Activated T-helper 1 cell treated with anti-CD3 and anti-CD28 coated beads, Interleukin-12 subunit alpha, Interleukin-12 subunit beta, Interleukin-2, Interleukin-4 antibody, amounts not matched to agents 30 ng/mL and 10 ng/mL and 1 ng/mL, durations not matched to agents 14 hours and 24 hours and 36 hours (primary cell): ENCODE results near the gene GPRIN2. TPM values are rescaled to one million over a fixed set of nuclear protein-coding genes. Genes with fewer than 3 reads are reported as not detected.
"Not testable (repeated sequence)": the region's sequence is repeated elsewhere in the genome, so short reads cannot be mapped to it uniquely, and the experiment has no call there.

ENCODE experiments used
- DNase-seq: peaks from one replicate; pipeline ENCODE4 v3.0.0; 2021; ENCODE audit warnings: low spot score
- H3K27ac Mint-ChIP-seq: one replicate; pipeline ENCODE4 v1.8.0; 2021; ENCODE audit warnings: mild to moderate bottlenecking, mixed read lengths
- H3K27me3 Mint-ChIP-seq: one replicate; pipeline ENCODE4 v1.8.0; 2022; ENCODE audit warnings: mild to moderate bottlenecking, moderate library complexity, mixed read lengths; ENCODE audit not compliant: insufficient read depth
- H3K36me3 Mint-ChIP-seq: one replicate; pipeline ENCODE4 v1.8.0; 2021; ENCODE audit warnings: low read depth, mixed read lengths
- H3K4me1 Mint-ChIP-seq: one replicate; pipeline ENCODE4 v1.8.0; 2021; ENCODE audit warnings: low read depth, mixed read lengths
- H3K4me3 Mint-ChIP-seq: one replicate; pipeline ENCODE4 v1.8.0; 2021; ENCODE audit warnings: mild to moderate bottlenecking, moderate library complexity, mixed read lengths
- H3K9me3 Mint-ChIP-seq: one replicate; pipeline ENCODE4 v1.8.0; 2021; ENCODE audit warnings: mixed read lengths
- intact Hi-C: fragments of 100-400 bp; cut with micrococcal nuclease; formaldehyde crosslinking; loops from one replicate; pipeline ENCODE4 v1.15.1; 2024
- total RNA-seq: library from RNA; stranded (reverse); gene quantifications from 2 replicates; pipeline ENCODE4 v1.2.3, GENCODE V29; 2022

Gene GPRIN2
- total RNA-seq, 1 donor from 2014 or later, result not detected

DNA sequence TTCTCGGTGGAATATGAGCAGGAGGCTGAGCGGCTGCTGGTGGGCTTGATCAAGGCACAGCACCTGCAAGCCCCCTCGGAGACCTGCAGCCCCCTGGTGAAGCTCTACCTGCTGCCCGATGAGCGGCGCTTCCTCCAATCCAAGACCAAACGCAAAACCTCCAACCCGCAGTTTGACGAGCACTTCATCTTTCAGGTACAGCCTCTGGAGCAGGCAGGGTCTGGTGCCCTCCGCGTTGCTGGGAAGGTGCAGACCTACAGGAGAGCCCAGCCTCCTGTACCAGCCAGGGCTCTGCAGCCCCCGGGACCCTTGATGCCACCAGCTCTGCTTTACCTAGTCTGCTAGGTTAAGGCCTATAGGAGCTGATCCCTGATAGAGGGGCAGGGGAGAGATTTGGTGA lies 25.5 kb upstream of the GPRIN2 start:
- H3K27me3 Mint-ChIP-seq, H3K4me3 Mint-ChIP-seq, H3K9me3 Mint-ChIP-seq, H3K36me3 Mint-ChIP-seq, DNase-seq, H3K4me1 Mint-ChIP-seq, H3K27ac Mint-ChIP-seq, intact Hi-C loops: not testable (repeated sequence)

DNA sequence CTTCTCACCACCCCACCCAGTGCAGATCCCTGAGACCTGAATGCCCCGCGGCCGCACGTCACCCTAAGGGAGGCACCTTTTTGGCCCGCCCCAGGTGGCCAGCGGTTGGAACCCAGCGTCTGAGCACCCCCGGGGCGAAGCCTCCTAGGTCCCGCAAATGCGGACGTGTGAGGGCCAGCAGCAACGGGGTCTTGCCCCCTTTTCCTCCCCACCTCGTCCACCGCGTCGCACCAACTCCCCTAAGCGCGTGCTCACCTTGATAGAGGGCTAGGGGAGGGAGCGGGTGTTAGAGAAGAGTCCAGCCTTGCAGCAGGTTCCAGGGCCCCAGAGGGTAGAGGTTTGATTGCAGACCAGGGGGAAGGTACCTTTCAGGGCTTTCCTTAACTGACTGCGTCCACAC lies 22.9 kb upstream of the GPRIN2 start:
- intact Hi-C loops, H3K9me3 Mint-ChIP-seq, DNase-seq, H3K4me3 Mint-ChIP-seq, H3K36me3 Mint-ChIP-seq, H3K27ac Mint-ChIP-seq, H3K27me3 Mint-ChIP-seq, H3K4me1 Mint-ChIP-seq: not testable (repeated sequence)

DNA sequence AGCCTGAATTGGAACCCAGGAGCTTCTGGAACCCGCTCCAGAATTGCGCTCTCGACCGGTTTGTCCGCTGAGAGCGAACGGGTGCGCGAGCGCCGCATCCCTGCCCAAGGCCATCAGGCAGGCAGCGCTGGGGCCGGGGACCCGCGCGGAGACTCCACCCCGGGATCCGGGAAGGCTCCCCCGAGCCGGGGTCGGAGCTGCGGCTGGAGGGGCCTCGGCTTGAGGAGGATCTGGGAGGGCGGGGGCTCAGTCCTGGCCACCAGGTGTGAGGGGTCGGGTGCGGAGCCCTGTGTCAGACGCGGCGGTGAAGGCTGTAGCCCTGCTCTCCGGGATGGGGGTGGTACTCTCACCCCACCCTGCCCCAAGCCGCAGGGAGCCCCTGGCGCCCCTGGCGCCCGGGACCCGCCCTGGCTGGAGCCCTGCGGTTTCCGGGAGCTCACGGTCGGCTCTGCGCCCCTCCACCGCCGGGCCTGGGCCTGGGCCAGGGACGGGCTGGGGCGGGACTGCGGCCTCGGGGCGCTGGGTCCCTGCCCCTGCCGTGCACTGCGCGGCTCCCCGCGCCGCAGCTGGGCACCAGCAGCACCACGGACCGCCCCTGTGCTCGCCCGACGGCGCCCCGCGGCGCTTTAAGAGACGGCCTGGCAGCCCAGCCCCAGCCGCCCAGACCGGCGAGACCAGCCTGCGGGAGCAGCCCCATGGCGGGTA lies 22.2 kb upstream of the GPRIN2 start, which contains the start of gene SYT15:
Gene SYT15, plus strand, starts transcription at position 655 of the 705 bp plus-strand sequence. Its CDS starts 41 bp downstream, at position 696.
- H3K4me3 Mint-ChIP-seq, H3K9me3 Mint-ChIP-seq, H3K36me3 Mint-ChIP-seq, intact Hi-C loops, H3K4me1 Mint-ChIP-seq, DNase-seq, H3K27ac Mint-ChIP-seq, H3K27me3 Mint-ChIP-seq: not testable (repeated sequence)

DNA sequence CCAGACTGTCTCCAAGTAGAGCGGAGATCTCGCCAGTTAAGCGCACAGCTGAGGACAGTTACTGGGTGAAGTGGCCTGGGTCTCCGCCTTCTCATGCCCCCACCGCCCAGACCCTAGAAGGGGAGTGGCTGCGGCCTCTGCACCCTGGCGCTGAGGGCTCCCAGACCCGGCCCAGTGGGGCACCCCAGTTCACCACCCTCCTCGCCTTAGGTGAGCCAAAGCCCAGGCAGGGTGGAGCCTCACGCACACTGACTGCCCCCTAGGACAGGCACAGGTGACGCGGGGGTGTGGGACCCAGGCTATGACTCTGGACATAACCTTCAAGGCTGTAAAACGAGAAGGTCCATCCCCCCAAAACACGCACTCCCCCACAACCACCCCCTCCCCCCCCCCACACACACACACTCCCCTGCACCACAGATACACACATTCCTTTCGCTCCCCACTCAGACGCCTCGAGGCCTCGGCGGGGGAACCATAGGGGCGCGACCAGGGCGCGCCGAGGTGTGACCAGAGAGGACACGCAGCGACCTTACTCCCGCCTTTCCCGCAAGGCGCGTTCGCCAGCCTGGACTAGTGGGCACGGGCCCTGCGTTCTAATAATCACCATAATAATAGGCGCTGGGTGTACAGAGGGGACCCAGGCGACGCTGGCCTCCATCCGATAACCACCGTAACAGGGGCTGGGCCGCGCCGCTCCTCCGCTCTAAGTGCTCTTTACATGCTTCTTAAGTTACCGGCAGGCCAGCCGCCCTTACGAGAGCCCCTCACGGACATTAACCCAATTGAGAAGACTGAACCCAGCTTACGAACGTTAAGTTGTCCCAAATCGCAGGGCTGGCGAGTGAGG lies 21.4 kb upstream of the GPRIN2 start:
- H3K27me3 Mint-ChIP-seq, H3K4me3 Mint-ChIP-seq, H3K4me1 Mint-ChIP-seq, DNase-seq, H3K36me3 Mint-ChIP-seq, intact Hi-C loops, H3K9me3 Mint-ChIP-seq, H3K27ac Mint-ChIP-seq: not testable (repeated sequence)

DNA sequence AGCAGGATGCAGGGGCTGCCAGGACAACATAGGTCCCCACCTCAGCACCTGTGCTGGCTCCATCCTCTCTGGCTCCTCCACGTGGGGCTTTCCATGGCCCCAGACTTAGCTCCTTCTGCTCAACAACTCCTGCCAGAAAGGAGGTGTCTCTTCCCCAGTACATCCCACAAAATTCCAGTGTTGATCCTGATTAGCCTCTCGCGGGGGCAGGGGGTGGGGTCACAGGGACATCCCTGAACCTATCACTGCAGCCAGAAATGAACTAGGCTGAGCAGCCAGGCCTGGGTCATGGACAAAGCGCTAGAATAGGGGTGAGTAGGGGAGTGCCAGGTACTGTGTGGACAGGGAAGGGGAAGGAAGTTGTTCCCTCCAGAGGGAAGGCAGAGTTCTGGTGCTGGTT lies 17.4 kb upstream of the GPRIN2 start:
- H3K9me3 Mint-ChIP-seq, H3K27ac Mint-ChIP-seq: not testable (repeated sequence)

DNA sequence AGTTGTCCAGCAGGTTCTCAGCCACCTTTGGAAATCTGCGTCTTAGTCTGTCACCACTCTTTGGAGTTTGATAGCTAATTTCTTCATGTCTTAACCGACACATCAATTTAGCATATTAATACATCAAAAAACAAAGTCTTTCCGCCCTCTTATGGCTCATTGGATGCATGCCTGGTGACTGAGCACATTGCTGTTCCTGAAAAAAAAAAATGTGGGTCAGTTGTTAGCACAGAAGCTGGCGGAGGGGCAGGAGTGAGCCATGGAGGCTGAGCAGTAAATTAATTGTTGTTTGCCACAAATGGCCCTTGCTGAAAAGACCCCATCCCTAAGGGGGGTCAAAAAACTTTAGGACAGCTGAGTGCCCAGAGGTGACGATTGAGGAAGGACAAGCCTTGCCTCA lies 16.9 kb upstream of the GPRIN2 start:
- DNase-seq, H3K9me3 Mint-ChIP-seq, intact Hi-C loops, H3K36me3 Mint-ChIP-seq, H3K4me1 Mint-ChIP-seq, H3K4me3 Mint-ChIP-seq, H3K27ac Mint-ChIP-seq, H3K27me3 Mint-ChIP-seq: not testable (repeated sequence)

More for the DNA sequence above, 17.4 kb upstream of the GPRIN2 start:
- intact Hi-C loops, H3K27me3 Mint-ChIP-seq, H3K4me1 Mint-ChIP-seq, H3K36me3 Mint-ChIP-seq, H3K4me3 Mint-ChIP-seq, DNase-seq: not testable (repeated sequence)

DNA sequence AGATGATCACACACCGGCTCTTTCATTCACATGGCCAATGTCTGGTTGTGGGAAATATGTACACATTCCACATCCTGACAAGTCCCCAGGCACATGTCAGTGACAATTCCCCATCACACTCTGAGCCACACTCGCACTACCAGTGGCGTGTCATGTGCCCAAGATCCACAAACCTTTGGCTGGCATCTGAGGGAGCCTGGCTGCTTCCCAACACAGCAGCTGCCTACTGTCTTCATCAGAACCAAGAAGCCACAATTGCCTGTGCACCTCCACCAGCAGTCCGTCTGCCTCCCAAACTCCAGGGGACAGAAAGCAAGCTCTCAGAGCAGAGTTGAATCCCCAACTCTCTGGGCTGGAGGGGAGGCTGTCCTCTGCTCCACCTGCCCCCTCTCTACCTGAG lies 16.3 kb upstream of the GPRIN2 start:
- intact Hi-C loops, H3K27ac Mint-ChIP-seq, H3K36me3 Mint-ChIP-seq: not testable (repeated sequence)

DNA sequence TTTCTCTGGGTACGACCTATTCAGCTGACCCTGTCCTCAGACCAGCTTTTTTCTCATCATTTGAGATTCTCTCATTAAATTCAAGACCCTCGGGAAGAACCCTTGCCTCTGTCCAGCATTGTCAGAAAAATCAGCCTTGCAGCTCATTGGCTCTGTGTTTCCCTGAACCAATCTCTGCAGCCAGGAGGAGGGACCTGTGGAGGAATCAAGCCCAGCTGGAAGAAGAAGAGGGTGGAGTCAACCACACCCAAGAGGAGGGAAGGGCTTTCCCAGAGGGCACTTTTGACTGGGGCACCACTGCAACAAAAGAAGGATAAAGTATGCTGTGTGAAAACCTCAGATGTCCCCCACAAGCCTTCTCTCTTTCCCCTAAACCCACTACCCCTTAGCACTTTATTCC lies 14.2 kb upstream of the GPRIN2 start:
- H3K27ac Mint-ChIP-seq, H3K4me1 Mint-ChIP-seq, intact Hi-C loops, DNase-seq, H3K9me3 Mint-ChIP-seq, H3K36me3 Mint-ChIP-seq, H3K4me3 Mint-ChIP-seq, H3K27me3 Mint-ChIP-seq: not testable (repeated sequence)

More for the DNA sequence above, 16.3 kb upstream of the GPRIN2 start:
- not testable (repeated sequence) for H3K27me3 Mint-ChIP-seq, H3K4me1 Mint-ChIP-seq, H3K4me3 Mint-ChIP-seq, H3K9me3 Mint-ChIP-seq, DNase-seq

DNA sequence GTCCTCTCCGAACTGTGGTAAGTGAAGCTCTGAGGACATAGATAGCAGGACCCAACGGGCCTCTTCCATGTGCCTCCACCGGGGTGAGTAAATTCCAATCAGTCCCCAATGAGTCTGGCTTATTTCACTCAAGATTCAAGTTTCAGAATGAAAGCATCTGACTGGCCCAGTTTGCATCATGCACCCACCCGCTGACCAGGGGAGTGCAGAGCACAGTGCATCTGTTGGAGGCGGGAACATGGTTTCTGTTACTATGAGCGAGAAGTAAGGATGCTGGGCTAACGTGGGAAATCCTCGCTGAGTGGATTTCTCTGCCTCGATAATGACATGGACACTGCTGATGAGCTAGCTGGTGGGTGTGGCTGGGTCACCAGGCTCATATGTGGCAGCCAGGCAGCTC lies 10.7 kb upstream of the GPRIN2 start:
- DNase-seq, H3K27ac Mint-ChIP-seq, H3K36me3 Mint-ChIP-seq, H3K9me3 Mint-ChIP-seq, H3K27me3 Mint-ChIP-seq, H3K4me3 Mint-ChIP-seq, intact Hi-C loops, H3K4me1 Mint-ChIP-seq: not testable (repeated sequence)

DNA sequence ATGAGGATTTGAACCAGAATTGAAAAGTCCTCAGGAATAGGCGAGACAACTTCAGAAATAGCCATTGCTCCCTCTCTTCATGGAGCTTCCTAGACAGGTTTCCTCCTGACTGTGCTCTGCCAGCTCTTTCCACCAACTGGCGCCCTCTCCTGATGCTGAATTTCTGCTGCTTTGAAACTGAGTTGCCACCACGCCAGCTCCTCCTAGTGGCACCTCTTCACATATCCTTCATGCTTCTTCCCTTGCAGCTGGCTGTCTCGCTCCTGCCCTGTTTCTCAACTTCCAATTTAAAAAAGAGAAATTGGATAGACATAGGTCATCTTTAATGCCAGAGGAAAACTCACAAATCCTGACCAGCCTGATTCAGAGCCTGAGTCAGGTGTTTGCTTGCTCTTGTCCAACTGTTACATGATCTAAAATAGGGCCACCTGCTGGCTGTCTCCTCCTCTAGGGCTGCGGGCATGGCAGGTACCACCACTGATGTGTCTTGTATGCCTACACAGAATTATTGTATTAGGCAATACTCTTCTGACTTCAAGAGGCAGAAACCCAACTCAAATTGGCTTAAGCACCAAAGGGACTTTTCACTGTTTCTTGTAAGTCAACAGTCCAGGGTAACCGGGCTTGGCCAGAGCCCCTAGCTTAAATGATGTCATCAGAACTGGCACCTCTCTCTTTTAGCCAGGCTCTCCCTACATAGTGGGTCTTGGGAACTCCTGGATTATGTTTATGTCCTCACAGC lies 9.3 kb upstream of the GPRIN2 start:
- intact Hi-C loops, H3K9me3 Mint-ChIP-seq, H3K4me3 Mint-ChIP-seq, H3K36me3 Mint-ChIP-seq, H3K4me1 Mint-ChIP-seq, H3K27ac Mint-ChIP-seq, H3K27me3 Mint-ChIP-seq: not testable (repeated sequence)
- peak; percentile 26 for DNase-seq

DNA sequence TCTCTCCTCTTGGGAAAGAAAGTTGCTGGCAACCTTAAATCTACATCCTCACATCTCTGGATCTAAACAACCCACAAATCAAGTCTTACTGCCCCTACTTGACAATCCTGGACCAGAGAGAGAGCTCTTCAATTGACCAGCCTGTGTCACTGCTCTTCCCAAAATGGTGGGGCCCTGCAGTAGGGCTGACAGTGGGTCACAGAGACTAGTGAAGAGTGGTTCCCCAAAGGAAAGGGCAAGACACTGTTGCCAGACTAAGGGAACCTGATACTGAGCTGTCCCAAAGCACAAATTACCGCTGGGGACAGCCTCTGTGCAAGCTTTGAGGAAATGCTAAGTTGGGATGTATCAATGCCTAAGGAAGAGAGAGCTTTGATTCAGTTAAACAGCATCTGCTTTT lies 4.5 kb upstream of the GPRIN2 start:
- Mint-ChIP-seq H3K4me1 (no peaks in the 10 kb centered on the region), H3K27me3 (peaks cover 3% of the 10 kb centered on the region), H3K36me3 (no peaks in the 10 kb centered on the region), H3K9me3 (no peaks in the 10 kb centered on the region), H3K4me3 (no peak overlapping the region), H3K27ac (no peak overlapping the region)
- no peak for DNase-seq
- intact Hi-C loops, result no loop called here

DNA sequence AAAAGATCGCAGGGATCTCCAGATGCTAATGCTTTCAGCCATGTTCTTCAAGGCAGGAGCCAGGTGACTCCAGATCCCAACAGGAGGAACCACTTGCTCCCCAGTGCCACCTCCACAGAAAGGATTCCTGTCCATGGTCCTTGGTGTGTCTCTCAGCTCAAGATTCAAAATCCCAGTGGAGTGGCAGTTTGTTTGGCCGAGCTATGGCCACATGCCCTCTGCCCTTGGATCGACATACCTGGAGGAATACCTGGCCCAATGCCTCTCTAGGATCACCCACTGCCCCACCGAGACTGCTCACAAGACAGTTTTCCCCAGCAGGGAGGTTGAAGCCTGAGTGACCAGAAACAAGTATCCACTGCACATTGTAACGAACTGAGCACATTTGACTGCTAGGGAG lies 3.9 kb upstream of the GPRIN2 start:
- H3K27me3 Mint-ChIP-seq, result peaks cover 6% of the 10 kb centered on the region
- no peak overlapping the region for H3K4me3 Mint-ChIP-seq
- H3K36me3 Mint-ChIP-seq, result no peaks in the 10 kb centered on the region
- intact Hi-C loops, result no loop called here
- H3K9me3 Mint-ChIP-seq, result no peaks in the 10 kb centered on the region
- no peak overlapping the region for H3K27ac Mint-ChIP-seq
- no peaks in the 10 kb centered on the region for H3K4me1 Mint-ChIP-seq
- no peak for DNase-seq

DNA sequence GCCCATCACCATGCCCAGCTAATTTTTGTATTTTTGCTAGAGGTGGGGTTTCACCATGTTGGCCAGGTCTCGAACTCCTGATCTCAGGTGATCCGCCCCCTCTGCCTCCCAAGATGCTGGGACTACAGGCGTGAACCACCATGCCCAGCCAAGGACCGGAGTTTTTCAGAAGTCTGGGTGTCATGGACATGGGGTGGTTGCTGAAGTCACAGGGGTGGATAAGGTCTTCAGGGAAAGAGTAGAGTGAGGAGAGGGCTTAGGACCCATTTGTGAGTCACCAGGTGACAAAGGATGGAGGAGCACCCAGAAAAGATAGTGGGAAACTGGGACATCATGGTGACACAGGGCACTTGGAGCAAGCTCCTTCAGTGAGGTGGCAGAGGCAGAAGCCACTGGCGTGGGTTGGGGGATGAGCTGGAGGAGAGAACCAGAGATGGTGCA lies 2.8 kb upstream of the GPRIN2 start:
- H3K4me3 Mint-ChIP-seq, result no peak overlapping the region
- no peaks in the 10 kb centered on the region for H3K9me3 Mint-ChIP-seq
- intact Hi-C loops, result no loop called here
- H3K4me1 Mint-ChIP-seq, result no peaks in the 10 kb centered on the region
- DNase-seq, result peak; percentile 1
- no peaks in the 10 kb centered on the region for H3K36me3 Mint-ChIP-seq
- H3K27me3 Mint-ChIP-seq, result peaks cover 6% of the 10 kb centered on the region
- H3K27ac Mint-ChIP-seq, result no peak overlapping the region
